Neural progenitor cell (in vitro differentiated cells): ENCODE data around the gene RPH3AL.

Experiments used
- EZH2 ChIP-seq: fragments of 200-600 bp; sonication (generic); IDR thresholded peaks from 2 replicates; pipeline ENCODE4 v1.6.1; 2017; ENCODE audit warnings: antibody characterized with exemption, mild to moderate bottlenecking, moderate library complexity
- EZH2phosphoT487 ChIP-seq: fragments of 200-600 bp; sonication (generic); IDR thresholded peaks from 2 replicates; pipeline ENCODE4 v1.6.1; 2017; ENCODE audit warnings: antibody characterized with exemption
- TF ChIP-seq, protein P1 (sequence below): fragments of 200-600 bp; sonication (generic); IDR thresholded peaks from 2 replicates; pipeline ENCODE4 v1.5.1; 2017; ENCODE audit warnings: antibody characterized with exemption, mild to moderate bottlenecking

DNA sequence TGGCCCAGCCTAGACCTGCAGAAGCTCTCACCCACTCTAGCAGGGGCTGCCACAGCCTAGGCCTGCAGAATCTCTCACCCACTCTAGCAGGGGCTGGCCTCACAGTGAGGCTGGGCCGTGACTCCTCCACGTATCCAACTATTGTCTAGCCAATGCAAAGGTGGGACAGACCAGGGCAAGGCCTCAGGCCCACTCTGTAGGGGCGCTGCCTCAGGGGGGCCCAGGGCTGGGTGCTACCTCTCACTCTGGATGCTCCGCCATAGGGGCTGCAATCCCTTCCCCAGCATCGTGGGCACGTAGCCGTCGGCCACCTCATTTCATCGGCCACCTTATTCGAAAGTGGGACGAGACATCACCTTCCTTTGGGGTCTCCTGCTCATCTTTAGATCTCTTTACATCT, 51.7 kb downstream of the RPH3AL start:
- TF ChIP-seq, protein P1, sequence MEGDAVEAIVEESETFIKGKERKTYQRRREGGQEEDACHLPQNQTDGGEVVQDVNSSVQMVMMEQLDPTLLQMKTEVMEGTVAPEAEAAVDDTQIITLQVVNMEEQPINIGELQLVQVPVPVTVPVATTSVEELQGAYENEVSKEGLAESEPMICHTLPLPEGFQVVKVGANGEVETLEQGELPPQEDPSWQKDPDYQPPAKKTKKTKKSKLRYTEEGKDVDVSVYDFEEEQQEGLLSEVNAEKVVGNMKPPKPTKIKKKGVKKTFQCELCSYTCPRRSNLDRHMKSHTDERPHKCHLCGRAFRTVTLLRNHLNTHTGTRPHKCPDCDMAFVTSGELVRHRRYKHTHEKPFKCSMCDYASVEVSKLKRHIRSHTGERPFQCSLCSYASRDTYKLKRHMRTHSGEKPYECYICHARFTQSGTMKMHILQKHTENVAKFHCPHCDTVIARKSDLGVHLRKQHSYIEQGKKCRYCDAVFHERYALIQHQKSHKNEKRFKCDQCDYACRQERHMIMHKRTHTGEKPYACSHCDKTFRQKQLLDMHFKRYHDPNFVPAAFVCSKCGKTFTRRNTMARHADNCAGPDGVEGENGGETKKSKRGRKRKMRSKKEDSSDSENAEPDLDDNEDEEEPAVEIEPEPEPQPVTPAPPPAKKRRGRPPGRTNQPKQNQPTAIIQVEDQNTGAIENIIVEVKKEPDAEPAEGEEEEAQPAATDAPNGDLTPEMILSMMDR, result no peak
- TF ChIP-seq EZH2 (no peak), EZH2phosphoT487 (no peak)
